DMS53 treated with DMSO at 0.1 percent for 48 hours (cell line): ENCODE data around the gene FHAD1.
"Not testable (repeated sequence)": the region's sequence is repeated elsewhere in the genome, so short reads cannot be mapped to it uniquely, and the experiment has no call there.

Experiments
- DNase-seq: peaks from one replicate; lab custom pipeline; 2025; ENCODE audit not compliant: unreplicated experiment; lab: John Stamatoyannopoulos, UW

FHAD1 gene

DNA sequence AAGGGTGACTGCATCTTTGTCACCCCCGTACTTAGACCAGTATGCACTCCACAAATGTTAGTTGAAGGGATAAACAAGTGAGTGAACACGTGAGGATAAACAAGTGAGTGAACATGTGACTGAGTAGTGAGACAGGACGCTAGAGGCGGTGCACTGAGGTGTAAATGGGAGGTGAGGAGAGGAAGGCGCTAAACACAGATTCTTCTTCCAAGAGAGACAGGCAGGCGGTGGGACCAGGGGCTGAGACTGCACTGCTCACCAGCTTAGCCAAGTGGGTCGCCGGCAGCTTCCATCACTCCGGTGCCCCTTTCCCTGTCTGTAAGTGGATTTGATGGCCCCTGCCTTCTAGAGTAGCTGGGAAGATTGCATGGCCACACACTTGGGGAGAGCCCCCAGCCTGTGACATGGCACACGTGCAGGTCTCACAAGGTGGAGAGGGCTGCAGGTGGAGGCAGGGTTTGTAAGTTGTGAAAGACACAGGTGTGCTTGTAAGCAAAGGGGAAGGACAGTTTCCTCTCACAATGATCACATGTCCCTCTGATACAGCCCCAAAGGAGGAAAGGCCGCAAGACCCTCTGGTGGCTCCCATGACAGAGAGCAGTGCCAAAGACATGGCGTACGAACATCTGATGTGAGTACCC, 115.2 kb downstream of the FHAD1 start:
- DNase-seq: no peak

DNA sequence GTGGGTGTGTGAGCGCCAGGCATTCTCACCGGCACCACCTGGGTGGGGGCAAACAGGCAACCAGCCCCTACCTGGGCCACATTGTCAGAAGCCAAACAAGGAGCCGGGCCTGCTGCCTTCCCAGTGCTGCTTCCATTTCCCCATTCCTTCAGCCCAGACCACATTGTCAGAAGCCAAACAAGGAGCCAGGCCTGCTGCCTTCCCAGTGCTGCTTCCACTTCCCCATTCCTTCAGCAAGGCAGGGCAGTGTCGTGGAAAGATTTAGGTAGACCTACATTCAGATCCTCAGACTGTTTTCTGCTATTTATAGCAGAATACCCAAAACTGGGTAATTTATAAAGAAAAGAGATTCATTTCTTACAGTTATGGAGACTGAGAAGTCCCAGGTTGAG, 115.7 kb downstream of the FHAD1 start:
- no peak for DNase-seq

DNA sequence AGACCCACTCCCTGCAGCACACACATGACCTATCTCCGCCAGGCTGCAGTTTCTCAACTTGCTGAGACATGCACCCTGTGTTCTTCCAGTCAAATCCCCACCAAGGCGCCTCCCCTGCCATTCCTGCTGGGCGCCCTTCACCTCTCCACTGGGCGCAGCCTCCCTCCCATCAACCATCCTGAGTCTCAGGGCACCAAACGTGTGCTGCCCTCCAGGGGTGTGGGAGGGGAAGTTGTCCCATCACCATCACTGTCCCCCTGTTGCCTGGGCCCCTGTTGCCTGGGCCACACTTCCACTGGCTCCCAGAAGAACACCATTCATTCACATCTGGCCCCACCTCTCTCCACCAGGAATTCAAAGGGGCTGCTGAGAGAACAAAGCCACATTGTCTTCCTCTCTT, 117.7 kb downstream of the FHAD1 start:
- no peak for DNase-seq

DNA sequence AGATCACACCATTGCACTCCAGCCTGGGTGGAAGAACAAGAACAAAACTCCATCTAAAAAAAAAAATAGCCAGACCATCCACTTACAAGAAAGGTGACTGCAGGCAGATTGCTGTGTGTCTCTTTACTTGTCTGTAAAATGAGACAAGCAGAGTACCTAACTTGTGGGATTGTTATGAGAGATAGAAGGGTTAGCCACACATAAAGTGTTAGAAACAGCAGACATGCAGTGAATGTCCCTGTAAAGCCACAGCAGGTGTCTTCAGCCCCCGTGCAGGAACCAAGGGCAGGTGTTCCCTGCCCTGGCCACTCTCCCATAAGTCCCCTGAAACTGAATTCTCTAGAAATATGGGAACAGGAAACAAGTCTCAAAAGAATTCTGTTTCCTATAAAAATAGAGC, 121.9 kb downstream of the FHAD1 start:
- no peak for DNase-seq

DNA sequence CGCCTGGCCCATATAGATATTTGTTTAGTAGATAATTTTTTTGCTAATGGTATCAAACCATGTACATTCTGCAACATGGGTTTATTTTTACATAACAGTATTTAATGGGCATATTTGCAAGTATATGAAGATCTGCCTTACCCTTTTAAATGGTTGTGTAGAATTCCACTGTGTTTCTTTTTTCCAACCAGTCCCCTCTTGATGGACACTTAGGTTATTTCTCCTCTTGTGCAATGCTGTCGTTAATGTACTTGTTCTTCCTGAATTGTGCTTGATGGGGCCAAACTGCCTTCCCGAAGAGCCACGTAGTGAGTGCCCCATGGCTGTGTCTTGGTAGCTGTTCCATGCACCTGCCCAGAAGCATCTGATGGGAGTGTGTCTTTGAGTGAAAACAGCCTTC, 123.2 kb downstream of the FHAD1 start:
- no peak for DNase-seq

DNA sequence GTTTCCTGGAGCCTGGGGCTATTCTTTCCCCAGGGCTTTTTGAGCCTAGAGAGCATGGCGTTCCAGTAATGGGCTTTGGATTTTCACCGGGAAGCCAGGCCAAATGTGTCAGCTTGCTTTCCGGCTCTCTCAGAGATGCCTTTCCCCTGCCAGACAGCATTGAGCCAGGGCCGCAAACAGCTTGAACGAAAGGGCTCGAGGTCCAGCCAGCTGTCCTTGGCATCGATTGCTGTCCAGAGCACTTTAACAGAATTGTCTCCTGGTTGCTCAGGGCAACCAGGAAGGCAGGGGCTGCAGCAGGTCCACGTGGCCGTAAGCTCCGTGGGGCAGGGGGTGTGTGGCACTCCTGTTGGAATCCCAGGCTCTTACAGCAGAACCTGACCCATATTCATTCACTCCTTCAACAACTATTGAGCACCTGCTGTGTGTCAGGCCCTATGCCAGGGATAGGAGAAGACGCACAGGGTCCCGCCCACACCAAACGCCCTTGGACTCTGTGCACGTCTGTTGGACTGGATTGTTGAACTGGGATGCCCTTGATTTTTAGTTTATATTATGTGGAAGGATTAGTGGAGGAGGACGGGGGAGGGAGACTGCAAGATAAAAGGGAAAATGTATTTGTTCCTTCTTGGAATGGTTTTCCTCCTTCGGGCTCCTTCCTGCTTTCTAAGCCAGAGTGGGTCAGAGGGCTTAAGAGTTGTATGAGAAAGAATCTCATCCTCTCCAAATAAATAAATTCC, 123.9 kb downstream of the FHAD1 start:
- no peak for DNase-seq

DNA sequence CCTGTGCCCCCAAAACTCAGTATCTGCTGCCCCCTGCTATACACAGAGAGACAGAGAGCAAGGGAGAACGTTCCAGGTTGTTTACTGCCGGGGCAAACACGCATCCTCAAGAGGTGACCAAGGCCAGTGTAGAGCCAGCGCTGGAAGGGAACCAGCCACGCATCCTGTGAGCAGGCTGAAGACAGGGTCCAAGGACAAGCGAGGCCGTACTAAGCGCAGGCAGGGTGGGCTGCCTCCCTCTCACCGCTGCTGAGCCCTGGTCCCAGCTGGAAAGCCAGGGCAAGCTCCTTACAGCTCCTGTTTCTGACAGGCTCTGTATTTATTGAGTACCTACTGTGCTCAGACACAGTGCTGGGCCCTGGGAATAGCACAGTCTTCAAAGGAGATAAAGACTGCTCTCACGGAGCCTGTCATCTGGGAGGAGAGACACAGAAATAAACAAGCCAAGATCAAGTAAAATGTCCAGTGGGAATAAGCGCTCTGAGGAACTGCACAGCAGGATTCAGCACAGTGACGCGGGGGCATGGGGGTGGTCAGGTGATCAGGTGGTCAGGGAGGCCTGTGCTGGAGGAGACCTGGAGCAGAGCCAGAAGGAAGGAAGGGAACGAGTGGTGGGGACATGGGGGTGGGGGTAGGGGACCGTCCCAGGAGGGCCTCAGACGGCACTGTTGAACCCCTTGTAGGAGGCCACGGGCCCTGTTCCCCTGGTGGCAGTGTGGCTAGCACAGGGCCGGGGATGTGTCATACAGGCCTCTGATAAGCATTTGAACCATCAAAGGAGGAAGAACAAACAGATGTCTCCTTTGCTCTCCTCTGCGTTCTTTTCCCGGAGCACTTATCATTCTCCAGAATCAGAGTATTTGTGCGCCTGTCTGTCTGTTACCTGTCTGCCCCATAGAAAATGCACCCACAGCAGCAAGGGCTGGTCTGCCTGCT, 124.9 kb downstream of the FHAD1 start:
- DNase-seq: no peak

DNA sequence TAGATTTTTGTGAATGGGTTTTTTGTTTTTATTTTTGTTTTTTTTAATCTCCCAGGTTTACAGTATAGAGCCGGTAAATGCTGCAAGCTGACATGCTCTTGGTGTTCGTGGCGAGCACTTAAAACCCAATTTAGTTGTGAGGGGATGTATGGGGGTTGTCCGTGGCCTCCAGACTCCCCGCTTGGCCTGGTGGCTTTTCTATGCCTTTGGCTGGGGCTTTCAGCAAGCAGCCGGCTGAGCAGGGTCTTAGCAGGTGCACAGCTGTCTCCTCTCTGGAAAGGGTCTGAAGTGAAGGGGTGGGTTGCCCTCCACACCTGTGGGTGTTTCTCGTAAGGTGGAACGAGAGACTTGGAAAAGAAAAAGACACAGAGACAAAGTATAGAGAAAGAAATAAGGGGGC, 131.7 kb downstream of the FHAD1 start:
- no peak for DNase-seq

DNA sequence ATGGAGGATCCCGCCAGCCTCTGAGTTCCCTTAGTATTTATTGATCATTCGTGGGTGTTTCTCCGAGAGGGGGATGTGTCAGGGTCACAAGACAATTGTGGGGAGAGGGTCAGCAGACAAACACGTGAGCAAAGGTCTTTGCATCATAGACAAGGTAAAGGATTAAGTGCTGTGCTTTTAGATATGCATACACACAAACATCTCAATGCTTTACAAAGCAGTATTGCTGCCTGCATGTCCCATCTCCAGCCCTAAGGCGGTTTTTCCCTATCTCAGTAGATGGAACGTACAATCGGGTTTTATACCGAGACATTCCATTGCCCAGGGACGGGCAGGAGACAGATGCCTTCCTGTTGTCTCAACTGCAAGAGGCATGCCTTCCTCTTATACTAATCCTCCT, 132.1 kb downstream of the FHAD1 start:
- not testable (repeated sequence) for DNase-seq

DNA sequence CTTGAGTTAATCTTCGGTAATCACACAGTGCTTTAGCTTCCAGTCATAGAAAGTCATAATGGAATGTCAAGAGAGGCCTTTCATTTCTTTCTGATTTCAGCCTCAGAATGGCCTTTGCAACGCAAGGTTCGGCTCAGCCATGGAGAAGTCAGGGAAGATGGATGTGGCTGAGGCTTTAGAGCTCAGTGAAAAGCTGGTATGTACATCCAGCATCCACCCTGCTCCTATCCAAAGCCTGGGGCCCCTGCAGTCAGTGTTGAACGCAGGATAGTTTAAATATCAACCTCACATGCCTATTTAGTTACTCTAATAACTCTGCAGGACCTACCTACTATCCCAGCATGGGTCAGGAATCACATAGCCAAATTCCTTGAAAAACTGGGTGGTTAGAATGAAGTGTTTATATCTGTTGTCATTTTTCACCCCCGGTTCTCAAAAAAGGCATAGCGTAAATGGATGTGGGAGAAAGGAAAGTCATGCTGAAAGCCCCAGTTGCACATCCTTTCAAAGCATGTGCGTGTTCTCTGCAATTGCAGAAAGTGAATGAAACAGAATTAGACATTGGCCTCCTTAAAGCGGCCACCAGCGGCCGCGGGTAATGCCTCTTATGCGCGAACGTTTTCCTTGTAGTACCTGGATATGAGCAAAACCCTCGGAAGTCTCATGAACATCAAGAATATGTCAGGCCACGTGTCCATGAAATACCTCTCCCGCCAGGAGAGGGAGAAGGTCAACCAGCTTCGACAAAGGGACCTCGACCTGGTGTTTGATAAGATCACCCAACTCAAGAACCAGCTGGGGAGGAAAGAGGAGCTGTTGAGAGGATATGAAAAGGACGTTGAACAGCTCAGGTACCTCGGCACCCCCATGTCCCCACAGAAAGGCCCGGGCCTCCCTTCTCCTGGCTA, 133.8 kb downstream of the FHAD1 start:
- no peak for DNase-seq

DNA sequence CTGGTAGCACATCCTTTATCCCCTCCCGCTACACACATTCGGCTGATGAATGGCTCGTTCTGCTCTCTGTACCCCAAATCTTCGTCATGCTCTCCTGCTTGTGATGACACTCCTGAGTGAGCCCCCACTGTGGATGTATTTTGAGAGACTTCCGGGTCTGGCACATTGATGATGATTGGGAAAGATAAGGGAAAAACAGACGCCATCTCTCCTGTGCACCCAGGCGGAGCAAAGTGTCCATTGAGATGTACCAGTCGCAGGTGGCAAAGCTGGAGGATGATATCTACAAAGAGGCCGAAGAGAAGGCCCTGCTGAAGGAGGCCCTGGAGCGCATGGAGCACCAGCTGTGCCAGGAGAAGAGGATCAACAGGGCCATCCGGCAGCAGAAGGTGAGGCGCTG, 134.8 kb downstream of the FHAD1 start:
- no peak for DNase-seq

DNA sequence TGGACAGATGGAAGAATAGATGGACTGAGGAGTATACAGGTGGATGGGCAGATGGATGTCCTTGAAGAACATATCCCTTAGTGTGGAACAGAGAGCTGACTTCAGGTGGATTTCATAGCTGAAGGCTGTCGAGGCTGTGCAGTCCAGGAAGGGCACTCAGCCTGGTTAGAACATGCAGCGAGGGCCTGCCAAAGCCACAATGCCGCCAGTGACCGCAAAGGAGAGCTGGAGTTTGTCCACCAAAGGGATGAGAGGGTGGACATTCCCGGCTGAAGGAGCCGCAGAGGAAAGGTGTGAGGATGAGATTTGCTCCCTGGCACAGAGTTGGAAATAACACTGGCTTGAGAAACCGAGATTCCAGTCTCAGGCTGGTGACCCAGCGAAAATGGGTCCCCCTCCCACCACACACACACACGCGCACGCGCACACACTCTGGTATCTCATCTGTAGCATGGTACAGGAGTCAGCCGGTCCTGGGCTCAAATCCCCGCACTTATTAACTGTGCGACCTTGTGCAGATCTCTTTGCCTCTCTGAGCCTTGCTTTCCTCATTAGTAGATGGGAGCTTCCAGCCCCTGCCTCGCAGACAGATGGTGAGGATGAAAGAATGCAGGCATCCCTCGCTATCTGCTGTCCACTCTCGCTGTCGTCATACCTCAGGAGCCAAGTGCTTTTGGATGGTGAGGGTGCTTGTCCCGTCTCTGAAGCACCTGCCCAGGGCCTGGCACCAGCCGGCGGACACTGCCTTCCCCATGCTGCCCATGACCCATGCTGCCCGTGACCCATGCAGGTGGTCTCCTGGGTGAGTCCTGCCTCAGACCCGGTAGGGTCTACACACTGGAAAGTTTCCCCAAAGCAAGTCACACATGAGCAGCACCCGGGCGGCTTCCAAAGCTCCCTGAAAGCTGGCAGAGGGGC, 135.8 kb downstream of the FHAD1 start:
- DNase-seq: no peak

DNA sequence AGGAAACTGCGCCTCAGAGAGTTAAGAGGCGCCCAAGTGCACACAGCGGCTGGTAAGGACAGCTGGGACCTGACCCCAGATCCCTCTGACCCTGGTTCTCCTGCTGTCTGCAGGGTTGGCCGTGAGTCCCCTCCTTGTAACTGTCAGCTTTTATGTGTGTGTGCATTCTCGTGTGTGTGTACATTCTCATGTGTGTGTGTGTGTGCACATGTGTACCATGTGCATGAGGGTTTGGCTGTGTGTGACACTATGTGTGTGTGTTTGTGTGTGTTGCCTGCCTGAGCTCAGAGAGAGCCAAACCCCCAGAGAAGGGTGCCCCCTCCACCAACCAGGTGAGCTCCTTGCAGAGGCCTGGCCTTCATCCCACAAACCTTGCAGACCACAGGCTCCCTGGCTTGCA, 136.8 kb downstream of the FHAD1 start:
- no peak for DNase-seq

DNA sequence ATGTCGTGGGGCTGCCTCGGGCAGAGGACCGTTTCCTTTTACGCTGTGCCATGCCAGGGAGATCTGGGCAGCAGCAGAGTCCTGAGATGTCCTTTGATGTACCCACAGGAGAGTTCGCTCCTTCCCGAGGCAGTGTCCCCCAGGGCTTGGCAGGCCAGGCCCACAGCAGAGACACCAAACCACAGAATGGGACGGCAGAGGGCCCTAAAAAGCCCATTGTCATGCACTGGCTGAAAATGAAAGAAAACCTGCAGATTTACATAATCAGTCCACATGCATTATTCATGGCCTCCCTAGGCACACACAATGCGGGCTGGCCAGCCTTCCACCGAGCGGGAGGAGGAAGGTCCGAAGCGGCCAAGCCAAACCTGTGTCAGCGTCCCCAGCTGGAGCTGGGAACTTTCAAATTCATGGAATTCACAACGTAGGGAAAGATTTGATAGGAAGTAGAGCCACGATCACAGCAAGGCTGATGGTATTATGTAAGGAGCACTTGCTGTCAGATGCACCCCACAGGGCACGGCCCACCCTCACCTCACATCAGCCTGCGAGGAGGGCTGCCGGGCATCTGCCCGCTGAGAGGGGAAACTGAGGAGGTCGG, 137.4 kb downstream of the FHAD1 start:
- DNase-seq: no peak

DNA sequence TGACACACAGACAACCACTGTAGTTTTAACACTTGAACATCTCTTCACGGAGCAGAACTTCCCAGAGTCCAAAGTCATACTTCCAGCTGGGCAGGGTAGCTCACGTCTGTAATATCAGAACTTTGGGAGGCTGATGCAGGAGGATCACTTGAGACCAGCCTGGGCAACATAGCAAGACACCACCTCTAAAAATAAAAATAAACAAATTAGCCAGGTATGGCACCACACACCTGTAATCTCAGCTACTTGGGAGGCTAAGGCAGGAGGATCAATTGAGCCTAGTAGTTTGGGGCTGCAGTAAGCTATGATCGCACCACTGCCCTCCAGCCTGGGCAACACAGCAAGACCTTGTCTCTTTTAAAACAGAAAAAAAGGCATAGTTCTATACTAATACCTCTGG, 138.4 kb downstream of the FHAD1 start:
- DNase-seq: no peak

DNA sequence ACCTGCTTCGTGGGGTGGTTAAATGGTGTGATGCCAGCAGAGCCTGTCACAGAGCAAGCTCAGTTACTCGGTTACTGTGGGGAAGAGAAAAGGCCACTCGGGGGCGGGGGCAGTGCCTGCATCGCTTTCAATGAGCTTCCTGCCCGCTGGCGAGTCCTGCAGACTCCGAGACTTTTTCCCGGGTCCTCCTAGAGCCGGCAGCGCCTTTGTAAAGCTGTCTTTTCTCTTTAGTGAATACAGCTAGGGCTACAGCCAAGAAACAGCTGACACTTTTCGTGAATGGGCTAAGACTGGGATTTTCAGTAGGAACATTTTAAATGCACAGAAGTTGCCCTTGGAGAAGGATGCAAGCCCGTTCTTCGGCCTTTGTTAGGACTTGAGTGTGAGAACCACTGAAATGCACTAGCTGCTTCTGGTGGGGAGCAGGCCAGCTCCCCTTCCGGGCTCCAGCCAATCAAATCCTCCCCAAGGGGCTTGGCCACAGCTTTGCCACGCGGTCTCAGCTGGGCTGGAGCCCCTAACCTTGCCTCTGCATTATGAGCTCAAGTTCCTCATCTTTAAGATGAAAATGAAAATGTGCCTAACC, 139.2 kb downstream of the FHAD1 start:
- no peak for DNase-seq

DNA sequence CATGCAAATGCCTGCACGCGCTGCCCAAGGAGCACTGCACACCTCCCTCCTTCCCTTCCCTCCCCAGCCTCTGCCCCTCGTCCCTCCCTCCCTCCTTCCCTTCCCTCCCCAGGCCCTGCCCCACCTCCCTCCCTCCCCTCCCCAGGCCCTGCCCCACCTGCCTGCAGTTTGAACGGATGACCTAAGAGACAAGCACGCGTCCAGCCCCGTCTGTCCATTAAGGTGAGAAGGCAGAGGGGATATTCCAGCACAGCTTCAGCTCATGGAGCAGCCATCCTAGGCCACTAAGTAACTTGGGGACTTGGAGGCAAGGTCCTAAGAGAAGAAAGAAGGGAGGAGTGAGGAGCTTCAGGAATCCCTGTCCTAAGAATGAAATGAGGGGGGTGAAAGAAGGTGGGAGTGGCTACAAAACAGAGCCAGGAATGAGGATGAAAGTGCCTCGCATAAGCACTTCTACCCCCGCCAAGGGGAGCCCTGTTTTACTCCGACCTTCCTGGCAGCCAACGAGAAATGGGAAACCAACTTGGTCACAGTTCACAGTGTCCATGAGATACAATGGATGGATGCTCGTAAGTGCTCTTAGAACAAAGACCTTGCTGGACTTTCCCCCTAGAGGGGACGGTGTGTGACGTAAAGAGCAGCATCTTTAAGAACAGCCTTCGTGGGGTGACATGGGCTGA, 141.3 kb downstream of the FHAD1 start:
- DNase-seq: no peak

DNA sequence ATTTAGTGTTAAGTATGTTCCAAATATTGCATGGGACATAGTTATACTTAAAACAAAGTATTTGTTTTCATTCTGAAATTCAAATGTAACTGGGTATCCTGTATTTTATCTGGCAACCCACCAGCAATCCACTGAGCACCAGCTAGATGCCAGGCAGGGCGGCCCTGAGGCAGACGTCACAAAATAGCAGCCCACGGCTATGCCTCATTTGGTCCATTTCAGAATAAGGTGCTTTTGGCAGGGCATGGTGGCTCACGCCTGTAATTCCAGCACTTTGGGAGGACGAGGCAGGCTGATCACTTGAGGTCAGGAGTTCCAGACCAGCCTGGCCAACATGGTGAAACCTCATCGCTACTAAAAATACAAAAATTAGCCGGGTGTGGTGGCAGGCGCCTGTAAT, 142.8 kb downstream of the FHAD1 start:
- DNase-seq: not testable (repeated sequence)
